Smooth muscle cell (in vitro differentiated cells): ENCODE measurements around the gene TMEM95. TPM values are rescaled to one million over a fixed set of nuclear protein-coding genes. Genes with fewer than 3 reads are reported as not detected.
"Not testable (repeated sequence)": the region's sequence is repeated elsewhere in the genome, so short reads cannot be mapped to it uniquely, and the experiment has no call there.

Experiments used
- DNase-seq: peaks from one replicate; lab custom pipeline; 2025; ENCODE audit not compliant: unreplicated experiment; lab: John Stamatoyannopoulos, UW
- H2AFZ ChIP-seq: fragments of 200-600 bp; sonication (generic); 2 replicates; pipeline ENCODE4 v1.6.0; 2016; ENCODE audit warnings: antibody characterized with exemption, low read depth, mild to moderate bottlenecking
- H3F3A ChIP-seq: fragments of 200-600 bp; sonication (generic); 2 replicates; pipeline ENCODE4 v1.6.0; 2017; ENCODE audit warnings: antibody characterized with exemption, low read depth
- H3K27ac ChIP-seq: fragments of 200-600 bp; sonication (generic); 2 replicates; pipeline ENCODE4 v1.5.1; 2016; ENCODE audit warnings: low read depth, mild to moderate bottlenecking
- H3K27me3 ChIP-seq: fragments of 200-600 bp; sonication (generic); 2 replicates; pipeline ENCODE4 v1.6.1; 2016; ENCODE audit warnings: low read depth, mild to moderate bottlenecking
- H3K36me3 ChIP-seq: fragments of 200-600 bp; sonication (generic); 2 replicates; pipeline ENCODE4 v1.5.1; 2016; ENCODE audit warnings: low read depth
- H3K4me1 ChIP-seq: fragments of 200-600 bp; sonication (generic); 2 replicates; pipeline ENCODE4 v1.5.1; 2016; ENCODE audit warnings: low read depth
- H3K4me2 ChIP-seq: fragments of 200-600 bp; sonication (generic); 2 replicates; pipeline ENCODE4 v1.6.0; 2016; ENCODE audit warnings: mild to moderate bottlenecking
- H3K4me3 ChIP-seq: fragments of 200-600 bp; sonication (generic); 2 replicates; pipeline ENCODE4 v1.5.1; 2016; ENCODE audit warnings: mild to moderate bottlenecking
- H3K79me2 ChIP-seq: fragments of 200-600 bp; sonication (generic); 2 replicates; pipeline ENCODE4 v1.6.0; 2016; ENCODE audit warnings: low read depth, mild to moderate bottlenecking
- H3K9ac ChIP-seq: fragments of 200-600 bp; sonication (generic); 2 replicates; pipeline ENCODE4 v1.6.0; 2016; ENCODE audit warnings: low read depth
- H3K9me3 ChIP-seq: fragments of 200-600 bp; sonication (generic); replicated peaks from 2 replicates; pipeline ENCODE4 v1.5.1; 2016; ENCODE audit warnings: low read depth
- H4K20me1 ChIP-seq: fragments of 200-600 bp; sonication (generic); 2 replicates; pipeline ENCODE4 v1.6.0; 2016; ENCODE audit warnings: low read depth
- WGBS: methylation state at CpG from one replicate; pipeline ENCODE4 v1.1.7; 2016; ENCODE audit warnings: low lambda C conversion rate; 5-methylcytosine and 5-hydroxymethylcytosine counted together
- polyA plus RNA-seq: library from polyadenylated mRNA; unstranded; fragments of >200 nt; fragmentation: Nextera tagmentation; extraction: Ambion mirVana; gene quantifications from 2 replicates; pipeline ENCODE4 v1.2.1, GENCODE V29; 2016
- total RNA-seq: library from RNA; depleted of rRNA; stranded (reverse); fragments of >200 nt; gene quantifications from 2 replicates; pipeline ENCODE4 v1.2.3, GENCODE V29; 2014
- TF ChIP-seq, protein P1 (sequence below): fragments of 200-600 bp; sonication (generic); IDR thresholded peaks from 2 replicates; pipeline ENCODE4 v1.5.1; 2017; ENCODE audit warnings: borderline replicate concordance, mild to moderate bottlenecking, antibody characterized with exemption; ENCODE audit not compliant: insufficient read depth, poor library complexity, severe bottlenecking

TMEM95 gene
- total and polyA plus RNA-seq, 2 experiments from 2014 or later: not detected

DNA sequence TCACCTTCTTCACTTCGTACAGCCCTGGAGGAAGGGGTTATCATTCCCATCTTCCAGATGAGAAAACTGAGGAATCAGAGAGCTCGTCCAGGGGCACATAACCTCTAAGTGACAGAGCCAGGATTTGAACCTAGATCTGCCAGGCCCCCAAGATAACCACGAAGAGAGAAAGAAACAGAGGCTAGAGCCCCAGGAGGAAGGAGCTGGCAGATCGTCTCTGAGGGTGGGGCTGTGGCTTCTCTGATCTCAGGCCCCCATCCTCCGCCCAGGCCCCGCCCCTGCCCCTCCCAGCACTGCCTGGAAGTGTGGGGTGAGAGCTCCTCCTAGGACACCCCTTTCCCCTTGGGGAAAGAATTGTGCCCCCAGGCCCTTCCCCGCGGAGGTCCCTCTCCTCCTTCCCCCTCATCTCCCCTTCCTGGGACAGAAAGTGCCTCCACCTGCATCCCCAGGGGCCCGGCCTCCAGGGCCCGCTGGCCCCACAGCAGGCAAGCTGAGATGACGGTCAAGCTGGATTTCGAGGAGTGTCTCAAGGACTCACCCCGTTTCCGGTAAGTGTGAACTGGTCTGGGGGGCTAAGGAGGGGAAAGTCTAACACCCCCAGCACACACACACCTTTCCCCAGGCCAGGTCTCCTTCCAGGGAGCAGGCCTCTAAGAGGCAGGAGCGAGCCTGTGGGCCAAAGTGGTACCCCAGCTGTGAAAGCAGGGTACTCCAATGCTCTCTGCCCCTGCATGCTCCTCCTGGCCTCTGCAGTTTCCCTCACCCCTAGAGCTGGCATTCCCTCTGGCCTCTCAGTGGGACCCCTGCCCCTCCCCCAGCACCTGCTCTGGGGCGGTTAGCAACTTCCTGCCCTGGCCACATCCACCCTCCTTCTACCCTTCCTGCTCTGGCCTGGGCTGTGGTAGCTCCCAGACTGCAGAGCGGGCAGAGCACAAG, 18.4 kb upstream of the TMEM95 start, which contains the start of gene ACAP1:
Gene ACAP1, plus strand, starts transcription at position 290 of the 936 bp plus-strand sequence. Its CDS starts 206 bp downstream, at position 496.
- 61% methylated on average over 13 of the region's 17 CpGs for WGBS
- no peaks in the 10 kb centered on the region for H3F3A ChIP-seq
- no peaks in the 10 kb centered on the region for H3K9me3 ChIP-seq
- no peak within 1 kb of the TSS for H3K27ac ChIP-seq
- TF ChIP-seq, protein P1, sequence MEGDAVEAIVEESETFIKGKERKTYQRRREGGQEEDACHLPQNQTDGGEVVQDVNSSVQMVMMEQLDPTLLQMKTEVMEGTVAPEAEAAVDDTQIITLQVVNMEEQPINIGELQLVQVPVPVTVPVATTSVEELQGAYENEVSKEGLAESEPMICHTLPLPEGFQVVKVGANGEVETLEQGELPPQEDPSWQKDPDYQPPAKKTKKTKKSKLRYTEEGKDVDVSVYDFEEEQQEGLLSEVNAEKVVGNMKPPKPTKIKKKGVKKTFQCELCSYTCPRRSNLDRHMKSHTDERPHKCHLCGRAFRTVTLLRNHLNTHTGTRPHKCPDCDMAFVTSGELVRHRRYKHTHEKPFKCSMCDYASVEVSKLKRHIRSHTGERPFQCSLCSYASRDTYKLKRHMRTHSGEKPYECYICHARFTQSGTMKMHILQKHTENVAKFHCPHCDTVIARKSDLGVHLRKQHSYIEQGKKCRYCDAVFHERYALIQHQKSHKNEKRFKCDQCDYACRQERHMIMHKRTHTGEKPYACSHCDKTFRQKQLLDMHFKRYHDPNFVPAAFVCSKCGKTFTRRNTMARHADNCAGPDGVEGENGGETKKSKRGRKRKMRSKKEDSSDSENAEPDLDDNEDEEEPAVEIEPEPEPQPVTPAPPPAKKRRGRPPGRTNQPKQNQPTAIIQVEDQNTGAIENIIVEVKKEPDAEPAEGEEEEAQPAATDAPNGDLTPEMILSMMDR: no peak
- no peaks in the 10 kb centered on the region for H3K36me3 ChIP-seq
- H3K9ac ChIP-seq: no peak within 1 kb of the TSS
- no peaks in the 10 kb centered on the region for H3K27me3 ChIP-seq
- H2AFZ ChIP-seq: no peak within 1 kb of the TSS
- H3K4me1 ChIP-seq: no peaks in the 10 kb centered on the region
- DNase-seq: no peak
- no peak within 1 kb of the TSS for H3K4me3 ChIP-seq
- H3K79me2 ChIP-seq: no peaks in the 10 kb centered on the region
- H4K20me1 ChIP-seq: no peaks in the 10 kb centered on the region
- no peak within 1 kb of the TSS for H3K4me2 ChIP-seq

- WGBS: 96% methylated on average over 7 of the region's 7 CpGs
- H3F3A ChIP-seq, DNase-seq, H3K4me1 ChIP-seq, H3K9ac ChIP-seq, H3K9me3 ChIP-seq, H3K4me2 ChIP-seq, H2AFZ ChIP-seq, H4K20me1 ChIP-seq, H3K4me3 ChIP-seq, H3K27ac ChIP-seq, H3K36me3 ChIP-seq, H3K27me3 ChIP-seq, H3K79me2 ChIP-seq: not testable (repeated sequence)
These were observed 17.4 kb upstream of the TMEM95 start for GRCh38 chr17:7337600-7337999.

DNA sequence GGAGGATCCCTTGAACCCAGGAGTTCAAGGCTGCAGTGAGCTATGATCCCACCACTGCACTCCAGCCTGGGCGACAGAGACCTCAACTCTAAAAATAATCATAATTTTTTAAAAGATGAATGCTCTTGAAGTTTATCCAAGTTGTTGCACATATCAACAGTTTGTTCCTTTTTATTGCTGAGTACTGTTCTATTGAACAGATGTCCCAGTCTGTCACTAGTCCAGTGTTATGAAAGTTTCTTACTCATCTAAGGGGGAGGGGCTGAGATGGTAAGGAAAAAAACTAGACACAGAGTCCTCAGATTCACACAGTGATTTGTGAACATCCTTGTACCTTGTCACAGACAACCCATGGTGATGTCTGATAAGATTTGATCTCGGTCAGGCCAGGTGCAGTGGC, 14.8 kb upstream of the TMEM95 start:
- Histone ChIP-seq H2AFZ (no peak overlapping the region), H3K9ac (no peak overlapping the region), H3K36me3 (no peaks in the 10 kb centered on the region), H3K9me3 (no peaks in the 10 kb centered on the region), H3F3A (no peaks in the 10 kb centered on the region), H3K79me2 (no peaks in the 10 kb centered on the region), H3K4me2 (no peak overlapping the region), H3K4me3 (no peak overlapping the region), H3K4me1 (no peaks in the 10 kb centered on the region), H3K27me3 (no peaks in the 10 kb centered on the region), H4K20me1 (no peaks in the 10 kb centered on the region), H3K27ac (no peak overlapping the region)
- DNase-seq: no peak
- 96% methylated on average over 2 of the region's 2 CpGs for WGBS
- TF ChIP-seq, protein P1: no peak

DNA sequence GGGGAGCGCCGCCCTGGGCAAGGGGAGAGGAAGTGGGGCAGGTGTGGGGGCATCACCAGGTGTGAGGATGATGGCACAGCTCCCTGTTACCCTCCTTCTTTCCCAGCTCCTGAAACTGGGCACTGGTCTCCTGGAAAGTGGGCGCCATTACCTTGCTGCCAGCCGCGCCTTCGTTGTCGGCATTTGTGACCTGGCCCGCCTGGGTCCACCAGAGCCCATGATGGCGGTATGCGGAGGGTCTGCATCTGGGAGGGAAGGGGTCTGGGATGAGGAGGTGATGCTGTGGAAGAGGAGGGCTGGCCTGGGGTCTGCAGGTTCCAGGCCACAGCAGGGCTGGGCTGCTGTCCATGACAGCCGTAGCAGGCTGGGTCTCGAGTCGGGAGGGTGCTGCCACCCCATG, 13.1 kb upstream of the TMEM95 start:
- Histone ChIP-seq H3K79me2 (no peaks in the 10 kb centered on the region), H3K4me1 (no peaks in the 10 kb centered on the region), H3F3A (no peaks in the 10 kb centered on the region), H2AFZ (no peak overlapping the region), H4K20me1 (peaks cover 6% of the 10 kb centered on the region), H3K4me2 (no peak overlapping the region), H3K36me3 (no peaks in the 10 kb centered on the region), H3K4me3 (no peak overlapping the region), H3K9ac (no peak overlapping the region), H3K27me3 (no peaks in the 10 kb centered on the region), H3K9me3 (no peaks in the 10 kb centered on the region), H3K27ac (no peak overlapping the region)
- WGBS: 95% methylated on average over 12 of the region's 13 CpGs
- DNase-seq: no peak
- TF ChIP-seq, protein P1: no peak
